AG04450 (cell line): Measurements from ENCODE around the gene UAP1L1. TPM values are rescaled to one million over a fixed set of nuclear protein-coding genes. Genes with fewer than 3 reads are reported as not detected.

Experiments
- CTCF ChIA-PET: fragments of 300-600, 350-600 bp; formaldehyde crosslinking; extraction: SDS; loops from one replicate; lab custom pipeline; 2022; ENCODE audit warnings: antibody characterized with exemption, inconsistent platforms; lab: Charles Lee
- POLR2A ChIA-PET: fragments of 350-600 bp; formaldehyde crosslinking; extraction: SDS; loops from one replicate; lab custom pipeline; 2021; ENCODE audit warnings: antibody characterized with exemption, inconsistent platforms; lab: Yijun Ruan, JAX
- DNase-seq: peaks from one replicate; pipeline ENCODE4 v3.0.0-alpha.2; 2011; ENCODE audit warnings: low read depth, low spot score
- H3K27ac ChIP-seq: one replicate; pipeline ENCODE4 v1.5.1; 2012; ENCODE audit warnings: low read depth, low read length, control low read depth
- H3K27me3 ChIP-seq: one replicate; pipeline ENCODE4 v1.6.0; 2012; ENCODE audit warnings: low read length; ENCODE audit not compliant: control insufficient read depth, insufficient read depth
- H3K4me3 ChIP-seq: 2 replicates; pipeline ENCODE4 v1.5.1; 2011; ENCODE audit warnings: mild to moderate bottlenecking, low read depth, low read length, control low read depth
- H3K9me3 ChIP-seq: 2 replicates; pipeline ENCODE4 v1.5.1; 2012; ENCODE audit warnings: low read length; ENCODE audit not compliant: control insufficient read depth, insufficient read depth
- polyA plus RNA-seq: library from polyadenylated mRNA; depleted of rRNA; stranded (reverse); fragments of >200 nt; gene quantifications from 2 replicates; pipeline ENCODE4 v1.2.3, GENCODE V29; 2011
- TF ChIP-seq, protein P1 (sequence below): IDR thresholded peaks from 2 replicates; pipeline ENCODE4 v1.5.1; 2011; ENCODE audit warnings: low read depth, low read length, control low read depth, inconsistent platforms

The UAP1L1 gene
- polyA plus RNA-seq, 1 experiment = 5.1 TPM

DNA sequence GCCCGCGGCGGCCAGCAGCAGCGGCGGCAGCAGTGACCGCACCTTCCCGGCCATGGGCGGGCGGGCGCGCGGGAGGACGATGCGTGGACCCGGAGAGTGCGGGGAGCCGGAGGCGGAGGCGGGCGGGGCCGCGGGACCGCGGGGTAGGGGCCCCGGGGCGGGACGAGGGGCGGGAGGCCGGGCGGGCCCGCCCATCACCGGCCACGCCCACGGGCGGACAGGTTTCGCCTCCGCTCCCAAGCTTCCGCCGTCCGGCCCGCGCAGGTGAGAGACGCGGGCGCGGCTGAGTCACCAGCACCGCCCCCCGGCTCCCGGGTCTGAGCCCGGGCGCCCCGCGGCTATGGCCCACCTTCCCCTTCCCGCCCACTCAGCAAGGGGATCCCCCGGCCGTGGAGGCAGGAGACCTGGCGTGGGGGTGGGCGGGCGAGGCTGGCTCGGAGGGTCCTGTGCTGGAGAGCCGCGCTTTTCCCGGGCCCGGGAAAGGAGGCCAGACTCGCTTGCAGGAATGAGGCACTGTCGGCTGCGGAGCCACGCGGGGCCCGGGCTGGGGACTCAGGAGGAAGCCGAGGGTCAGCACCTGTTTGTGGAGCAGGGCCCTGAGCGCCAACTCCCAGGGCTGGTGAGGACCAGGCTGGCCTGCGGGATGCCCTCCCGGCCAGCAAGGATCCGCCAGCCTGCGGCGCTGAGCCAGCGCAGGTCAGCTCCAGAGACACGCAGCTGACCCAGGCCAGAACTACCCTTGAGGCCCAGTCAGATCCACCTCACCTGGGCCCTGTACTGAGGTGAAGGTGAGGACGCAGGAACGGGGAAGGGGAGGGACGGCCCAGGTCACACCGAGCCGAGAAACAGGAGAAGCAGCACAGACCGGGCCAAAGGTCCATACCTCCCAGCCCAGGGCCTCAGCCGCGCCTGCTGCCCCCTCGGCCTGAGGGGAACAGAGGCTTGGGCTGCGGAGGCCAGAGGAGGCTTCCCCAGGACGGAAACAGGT lies 23.1 kb upstream of the UAP1L1 start, which contains the start of gene ENTPD2:
Gene ENTPD2 (minus strand): TSS at position 118 of the 988 bp plus-strand sequence. CDS start 64 bp downstream, at position 54.
- H3K9me3 ChIP-seq = no peaks in the 10 kb centered on the region; the same call in 1 of the 2 replicates
- H3K4me3 ChIP-seq = no peak within 1 kb of the TSS
- TF ChIP-seq, protein P1, sequence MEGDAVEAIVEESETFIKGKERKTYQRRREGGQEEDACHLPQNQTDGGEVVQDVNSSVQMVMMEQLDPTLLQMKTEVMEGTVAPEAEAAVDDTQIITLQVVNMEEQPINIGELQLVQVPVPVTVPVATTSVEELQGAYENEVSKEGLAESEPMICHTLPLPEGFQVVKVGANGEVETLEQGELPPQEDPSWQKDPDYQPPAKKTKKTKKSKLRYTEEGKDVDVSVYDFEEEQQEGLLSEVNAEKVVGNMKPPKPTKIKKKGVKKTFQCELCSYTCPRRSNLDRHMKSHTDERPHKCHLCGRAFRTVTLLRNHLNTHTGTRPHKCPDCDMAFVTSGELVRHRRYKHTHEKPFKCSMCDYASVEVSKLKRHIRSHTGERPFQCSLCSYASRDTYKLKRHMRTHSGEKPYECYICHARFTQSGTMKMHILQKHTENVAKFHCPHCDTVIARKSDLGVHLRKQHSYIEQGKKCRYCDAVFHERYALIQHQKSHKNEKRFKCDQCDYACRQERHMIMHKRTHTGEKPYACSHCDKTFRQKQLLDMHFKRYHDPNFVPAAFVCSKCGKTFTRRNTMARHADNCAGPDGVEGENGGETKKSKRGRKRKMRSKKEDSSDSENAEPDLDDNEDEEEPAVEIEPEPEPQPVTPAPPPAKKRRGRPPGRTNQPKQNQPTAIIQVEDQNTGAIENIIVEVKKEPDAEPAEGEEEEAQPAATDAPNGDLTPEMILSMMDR = no peak
- DNase-seq = no peak
- ChIA-PET CTCF (interaction anchor here (1.7 to 5.0 kb wide), 2 partner anchors 12 to 25 kb away, joined by 7 to 58 read pairs; no protein-coding TSS in a partner anchor), POLR2A (interaction anchor here (0.6 kb wide), 1 partner anchor 16 kb away, joined by 6 read pairs; the partner anchor contains the start of gene SAPCD2)
- H3K27ac ChIP-seq = no peak within 1 kb of the TSS
- peaks cover 64% of the 10 kb centered on the region for H3K27me3 ChIP-seq

DNA sequence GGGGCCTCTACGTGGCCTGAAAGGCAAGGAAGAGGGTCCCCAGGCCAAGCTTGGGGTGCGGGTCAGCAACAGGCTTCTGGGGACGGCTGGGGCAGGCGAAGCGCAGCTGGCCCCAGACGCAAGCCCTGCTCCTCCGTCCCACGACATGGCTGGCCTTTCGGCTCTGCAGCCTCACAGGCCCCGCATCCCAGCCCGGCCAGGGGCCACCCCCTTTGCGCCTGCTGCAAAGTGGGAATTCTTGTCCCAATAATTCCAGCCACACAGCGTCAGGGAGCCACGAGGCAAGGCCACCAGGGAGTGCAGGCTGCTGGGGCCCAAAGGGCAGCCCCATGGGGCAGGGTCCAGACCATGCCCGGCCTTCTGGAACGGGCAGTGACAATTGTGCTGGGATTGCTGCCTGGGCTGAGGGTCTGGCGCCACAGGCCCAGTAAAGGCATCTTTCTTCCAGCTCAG lies 22.4 kb upstream of the UAP1L1 start:
- Histone ChIP-seq H3K27me3 (peaks cover 57% of the 10 kb centered on the region), H3K4me3 (no peak overlapping the region), H3K9me3 (no peaks in the 10 kb centered on the region; the same call in 1 of the 2 replicates), H3K27ac (no peak overlapping the region)
- ChIA-PET CTCF (interaction anchor here (1.5 to 5.0 kb wide), 3 partner anchors 8 to 26 kb away, joined by 7 to 58 read pairs (median 15); no protein-coding TSS in a partner anchor), POLR2A (interaction anchor here (1.1 kb wide), 1 partner anchor 327 kb away, joined by 4 read pairs; no protein-coding TSS in a partner anchor)
- DNase-seq = no peak
- TF ChIP-seq, protein P1 = no peak

DNA sequence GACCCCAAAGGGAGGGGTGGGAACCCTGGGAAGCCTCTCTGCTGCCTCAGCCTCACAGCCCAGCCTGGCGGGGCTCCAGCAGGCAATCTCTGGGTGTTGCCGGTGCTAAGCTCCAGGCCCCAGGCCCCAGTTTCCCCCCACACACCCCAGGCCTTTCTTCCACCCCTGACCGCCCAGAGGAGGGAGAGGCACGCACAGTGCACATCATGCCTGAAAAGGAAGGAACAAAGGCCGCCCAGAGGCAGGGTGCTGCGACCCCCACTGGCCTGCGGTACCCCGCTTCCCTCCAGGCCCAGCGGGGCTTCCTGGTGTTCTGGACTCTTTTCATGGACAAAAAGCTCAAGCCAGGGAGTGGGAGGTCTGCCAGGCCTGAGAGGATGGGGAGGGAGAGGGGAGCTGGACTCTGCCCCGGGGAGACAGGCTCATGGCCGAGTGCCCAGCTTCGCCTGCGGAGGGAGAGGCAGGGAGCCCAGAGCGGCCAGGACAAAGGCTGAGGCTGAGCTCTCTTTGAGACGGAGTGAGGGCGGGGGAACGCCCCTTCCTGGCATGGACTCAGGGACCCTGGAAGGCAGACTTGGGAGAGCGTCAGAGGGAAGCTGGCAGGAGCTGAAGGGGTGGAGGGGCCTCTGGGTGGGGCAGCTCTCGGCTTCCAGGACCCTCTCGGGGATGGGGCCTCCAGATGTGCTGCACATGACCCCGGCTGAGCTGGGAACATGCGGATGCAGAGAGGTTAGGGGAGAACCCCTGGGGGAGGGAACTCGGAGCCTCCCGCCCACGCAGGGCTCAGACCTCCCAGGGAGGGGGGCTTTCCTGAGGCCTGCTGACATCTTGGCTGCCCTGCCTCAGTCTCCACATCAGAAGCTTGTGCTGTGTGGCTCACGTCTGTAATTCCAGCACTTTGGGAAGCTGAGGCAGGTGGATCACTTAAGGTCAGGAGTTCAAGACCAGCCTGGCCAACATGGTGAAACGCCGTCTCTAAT lies 21.6 kb upstream of the UAP1L1 start:
- peaks cover 52% of the 10 kb centered on the region for H3K27me3 ChIP-seq
- no peak overlapping the region for H3K27ac ChIP-seq
- ChIA-PET POLR2A (interaction anchor here (0.5 to 1.1 kb wide), 4 partner anchors 8 to 328 kb away, joined by 3 to 10 read pairs (median 4); partner anchors contain the start of gene SAPCD2), CTCF (interaction anchor here (0.6 to 5.0 kb wide), 5 partner anchors 9 to 54 kb away, joined by 3 to 58 read pairs (median 9); no protein-coding TSS in a partner anchor)
- no peak overlapping the region for H3K4me3 ChIP-seq
- TF ChIP-seq, protein P1 = no peak
- no peak for DNase-seq
- H3K9me3 ChIP-seq = no peaks in the 10 kb centered on the region; the same call in 1 of the 2 replicates

DNA sequence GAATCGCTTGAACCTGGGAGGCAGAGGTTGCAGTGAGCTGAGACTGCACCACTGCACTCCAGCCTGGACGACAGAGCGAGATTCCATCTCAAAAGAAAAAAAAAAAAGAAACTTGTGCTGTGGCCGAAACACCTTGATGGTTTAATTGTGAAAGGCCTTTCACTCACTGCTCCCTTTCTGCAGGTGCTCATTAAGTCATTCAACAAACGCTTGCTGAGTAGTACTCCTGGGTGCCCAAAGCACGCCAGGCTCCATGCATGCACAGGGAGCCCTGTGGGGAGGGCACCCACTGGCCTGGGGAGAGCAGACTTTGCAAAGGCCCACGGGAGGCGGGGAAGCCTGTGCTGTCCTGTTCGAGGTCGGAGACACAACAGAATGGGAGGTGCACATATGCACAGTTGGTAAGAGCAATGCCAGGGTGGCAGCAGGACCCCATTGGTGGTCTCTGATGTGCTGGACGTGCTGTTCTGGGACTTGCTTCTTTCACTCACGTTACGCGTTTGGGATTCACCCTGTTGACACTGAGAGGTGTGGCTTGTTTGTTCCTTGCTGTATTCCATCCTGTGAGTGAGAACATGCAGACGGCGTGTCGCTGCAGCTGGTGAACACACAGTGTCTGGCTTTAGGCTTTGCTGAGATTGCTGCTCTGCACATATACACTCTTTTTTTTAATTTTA lies 20.4 kb upstream of the UAP1L1 start:
- no peak overlapping the region for H3K27ac ChIP-seq
- ChIA-PET CTCF (interaction anchor here (1.5 to 5.0 kb wide), 2 partner anchors 9 to 10 kb away, joined by 15 to 58 read pairs; no protein-coding TSS in a partner anchor), POLR2A (no interaction called here)
- TF ChIP-seq, protein P1 = no peak
- no peak for DNase-seq
- H3K9me3 ChIP-seq = no peaks in the 10 kb centered on the region; the same call in 1 of the 2 replicates
- no peak overlapping the region for H3K4me3 ChIP-seq
- peaks cover 41% of the 10 kb centered on the region for H3K27me3 ChIP-seq
